GM19023 (cell line): ENCODE results near the gene SEZ6.

ENCODE experiments used
- ATAC-seq: cut with Tn5 transposase; IDR thresholded peaks from one replicate; pipeline ENCODE4 v1.9.1; 2021; ENCODE audit warnings: mild to moderate bottlenecking, moderate library complexity; ENCODE audit not compliant: unreplicated experiment

The SEZ6 gene

GRCh38 chr17:28907709-28908475, 97.9 kb downstream of the SEZ6 start:
- no peak for ATAC-seq

GRCh38 chr17:28906706-28907438, 99.0 kb downstream of the SEZ6 start:
- ATAC-seq: no peak

DNA sequence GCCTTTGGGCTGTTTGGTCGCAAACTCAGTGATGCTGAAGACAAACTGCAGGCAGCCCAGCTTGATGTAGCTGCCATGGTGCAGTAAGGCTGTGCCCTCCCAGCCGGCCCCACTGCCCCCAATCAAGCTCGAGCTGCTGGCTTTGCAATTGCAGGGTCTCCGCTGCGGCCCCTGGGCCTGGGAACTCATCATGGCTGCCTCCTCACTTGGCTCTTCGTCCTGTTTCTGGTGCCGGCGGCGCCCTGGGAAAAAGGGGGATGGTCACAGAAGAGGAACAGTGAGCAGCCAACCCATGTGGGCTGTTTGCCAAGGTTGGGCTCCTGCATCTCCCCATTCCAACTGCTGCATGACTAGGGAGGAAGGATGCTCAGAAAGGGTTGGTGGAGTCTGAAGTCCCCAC, 99.6 kb downstream of the SEZ6 start:
- no peak for ATAC-seq
